ENCODE results near the gene MROH8.

Gene MROH8

DNA sequence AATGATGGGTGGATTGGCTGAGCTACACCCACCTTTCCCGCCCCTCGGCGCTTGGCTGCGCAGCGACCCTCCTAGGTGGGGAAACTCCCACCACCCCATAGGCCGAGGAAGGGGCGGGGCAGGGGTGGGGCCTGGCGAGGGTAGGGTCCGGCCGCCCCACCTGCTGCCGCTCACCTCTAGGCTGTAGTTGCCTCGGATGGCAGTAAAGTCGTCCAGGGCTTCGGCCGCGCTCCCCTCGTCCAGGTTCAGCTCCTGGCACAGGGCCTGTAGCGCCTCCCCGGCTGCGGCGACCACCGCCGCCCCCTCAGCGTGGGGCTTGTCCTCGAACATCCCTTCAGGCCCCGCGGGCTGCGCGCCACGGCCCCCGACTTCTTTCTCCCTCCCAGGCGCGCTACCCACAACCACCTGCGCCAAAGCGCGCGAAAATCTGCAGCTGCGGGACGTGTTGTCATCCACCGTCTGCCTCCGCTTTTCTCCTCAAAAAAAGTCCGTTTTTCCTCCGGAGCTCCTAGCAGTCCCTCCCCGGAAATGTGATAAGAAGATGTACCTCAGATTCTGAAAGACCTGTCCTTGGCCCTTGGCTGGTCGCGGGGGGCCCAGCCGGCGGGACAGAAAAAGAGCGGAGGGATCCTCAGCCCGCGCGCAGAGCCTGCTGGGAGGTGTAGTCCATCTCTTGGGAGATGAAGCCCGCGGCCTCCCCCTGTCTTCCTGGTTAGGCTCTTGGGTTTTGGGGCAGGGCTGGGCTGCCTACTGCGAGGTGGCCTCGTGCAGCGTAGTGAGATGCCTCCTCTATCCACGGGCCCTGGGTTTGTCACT is 83.5 kb downstream of the MROH8 start, which contains the start of gene RBL1:
RBL1 (minus strand) TSS at position 399 of the 816 bp plus-strand sequence; CDS start at position 330, 69 bp downstream.
- peak within 1 kb of the TSS; percentile 81 for H3K4me3 ChIP-seq (ENCODE audit: low read length)
- TF ChIP-seq, protein P1, sequence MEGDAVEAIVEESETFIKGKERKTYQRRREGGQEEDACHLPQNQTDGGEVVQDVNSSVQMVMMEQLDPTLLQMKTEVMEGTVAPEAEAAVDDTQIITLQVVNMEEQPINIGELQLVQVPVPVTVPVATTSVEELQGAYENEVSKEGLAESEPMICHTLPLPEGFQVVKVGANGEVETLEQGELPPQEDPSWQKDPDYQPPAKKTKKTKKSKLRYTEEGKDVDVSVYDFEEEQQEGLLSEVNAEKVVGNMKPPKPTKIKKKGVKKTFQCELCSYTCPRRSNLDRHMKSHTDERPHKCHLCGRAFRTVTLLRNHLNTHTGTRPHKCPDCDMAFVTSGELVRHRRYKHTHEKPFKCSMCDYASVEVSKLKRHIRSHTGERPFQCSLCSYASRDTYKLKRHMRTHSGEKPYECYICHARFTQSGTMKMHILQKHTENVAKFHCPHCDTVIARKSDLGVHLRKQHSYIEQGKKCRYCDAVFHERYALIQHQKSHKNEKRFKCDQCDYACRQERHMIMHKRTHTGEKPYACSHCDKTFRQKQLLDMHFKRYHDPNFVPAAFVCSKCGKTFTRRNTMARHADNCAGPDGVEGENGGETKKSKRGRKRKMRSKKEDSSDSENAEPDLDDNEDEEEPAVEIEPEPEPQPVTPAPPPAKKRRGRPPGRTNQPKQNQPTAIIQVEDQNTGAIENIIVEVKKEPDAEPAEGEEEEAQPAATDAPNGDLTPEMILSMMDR (conservative IDR thresholded peaks at IDR 0.05; ENCODE audit: low read depth, low read length) = peak; percentile 38
- peak; percentile 36 for DNase-seq (ENCODE audit: low read depth)

- peak overlapping the region; percentile 81 for H3K4me3 ChIP-seq (ENCODE audit: low read length)
- DNase-seq (ENCODE audit: low read depth) = no peak
- TF ChIP-seq, protein P1 (conservative IDR thresholded peaks at IDR 0.05; ENCODE audit: low read depth, low read length) = no peak
Measured at GRCh38 chr20:37095108-37095598, 84.2 kb downstream of the MROH8 start.

DNA sequence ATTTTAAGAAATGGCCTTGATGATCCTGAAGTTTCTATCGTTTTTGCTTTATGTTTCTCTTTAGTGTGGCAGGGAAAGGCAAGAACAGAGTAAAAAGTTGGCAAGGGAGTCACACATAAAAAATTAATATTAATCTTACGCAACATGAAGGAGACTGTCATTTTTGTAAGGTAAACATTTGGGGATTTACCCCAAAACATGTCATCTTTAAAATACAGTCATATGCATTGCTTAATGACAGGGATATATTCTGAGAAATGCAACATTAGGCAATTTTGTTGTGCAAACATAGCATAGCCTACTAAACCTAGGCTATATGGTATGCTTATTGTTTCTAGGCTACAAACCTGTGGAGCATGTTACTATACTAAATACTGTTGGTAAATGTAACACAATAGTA is 88.9 kb downstream of the MROH8 start:
- TF ChIP-seq, protein P1 (conservative IDR thresholded peaks at IDR 0.05; ENCODE audit: low read depth, low read length) = no peak
- no peak overlapping the region for H3K4me3 ChIP-seq (ENCODE audit: low read length)
- DNase-seq (ENCODE audit: low read depth) = no peak

GRCh38 chr20:37081717-37082289 is 97.5 kb downstream of the MROH8 start:
- TF ChIP-seq, protein P1 (conservative IDR thresholded peaks at IDR 0.05; ENCODE audit: low read depth, low read length) = peak; percentile 62
- H3K4me3 ChIP-seq (ENCODE audit: low read length) = no peak overlapping the region
- no peak for DNase-seq (ENCODE audit: low read depth)

DNA sequence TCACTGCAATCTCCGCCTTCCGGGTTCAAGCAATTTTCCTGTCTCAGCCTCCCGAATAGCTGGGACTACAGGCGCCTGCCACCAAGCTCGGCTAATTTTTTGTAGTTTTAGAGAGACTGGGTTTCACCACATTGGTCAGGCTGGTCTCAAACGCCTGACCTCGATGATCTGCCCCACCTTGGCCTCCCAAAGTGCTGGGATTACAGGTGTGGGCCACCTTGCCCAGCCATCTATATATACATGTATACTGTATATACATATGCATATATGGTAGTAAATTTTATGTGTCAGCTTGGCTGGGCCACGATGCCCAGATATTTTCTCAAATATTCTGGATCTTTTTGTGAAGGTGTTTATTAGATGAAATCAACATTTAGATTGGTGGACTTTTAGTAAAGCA is 102.3 kb downstream of the MROH8 start:
- TF ChIP-seq, protein P1 (conservative IDR thresholded peaks at IDR 0.05; ENCODE audit: low read depth, low read length) = no peak
- no peak overlapping the region for H3K4me3 ChIP-seq (ENCODE audit: low read length)
- no peak for DNase-seq (ENCODE audit: low read depth)

GRCh38 chr20:37075932-37076685 is 103.2 kb downstream of the MROH8 start:
- no peak for DNase-seq (ENCODE audit: low read depth)
- TF ChIP-seq, protein P1 (conservative IDR thresholded peaks at IDR 0.05; ENCODE audit: low read depth, low read length) = no peak

More at GRCh38 chr20:37075932-37076685, 103.2 kb downstream of the MROH8 start:
- H3K4me3 ChIP-seq (ENCODE audit: low read length) = no peak overlapping the region
